Stimulated activated naive CD8-positive, alpha-beta T cell treated with anti-CD3 and anti-CD28 coated beads, Interleukin-15, amount 100 ng/mL, for 72 hours (primary cell): ENCODE data around the gene PSENEN.
"Not testable (repeated sequence)": the region's sequence is repeated elsewhere in the genome, so short reads cannot be mapped to it uniquely, and the experiment has no call there.

Experiments
- ATAC-seq: fragments of 150-1000 bp; cut with Tn5 transposase; 2 replicates; pipeline ENCODE4 v1.10.0; 2021; ENCODE audit warnings: mild to moderate bottlenecking, moderate library complexity
- DNase-seq, 2 donors: peaks; one replicate each; pipeline ENCODE4 v3.0.0; 2021 to 2022
- H3K27ac Mint-ChIP-seq, 2 donors: one replicate each; pipeline ENCODE4 v1.8.0; 2022; ENCODE audit warnings: mild to moderate bottlenecking in 2 of 2, mixed read lengths in 2 of 2, moderate library complexity in 2 of 2
- H3K27me3 Mint-ChIP-seq: one replicate; pipeline ENCODE4 v1.8.0; 2022; ENCODE audit warnings: mixed read lengths
- H3K4me1 Mint-ChIP-seq: one replicate; pipeline ENCODE4 v1.8.0; 2022; ENCODE audit warnings: mild to moderate bottlenecking, mixed read lengths
- H3K4me3 Mint-ChIP-seq, 2 donors: one replicate each; pipeline ENCODE4 v1.8.0; 2022; ENCODE audit warnings: mild to moderate bottlenecking in 2 of 2, mixed read lengths in 2 of 2, moderate library complexity in 1 of 2
- H3K9me3 Mint-ChIP-seq, 2 donors: one replicate each; pipeline ENCODE4 v1.8.0; 2022; ENCODE audit warnings: mixed read lengths in 2 of 2

PSENEN gene

DNA sequence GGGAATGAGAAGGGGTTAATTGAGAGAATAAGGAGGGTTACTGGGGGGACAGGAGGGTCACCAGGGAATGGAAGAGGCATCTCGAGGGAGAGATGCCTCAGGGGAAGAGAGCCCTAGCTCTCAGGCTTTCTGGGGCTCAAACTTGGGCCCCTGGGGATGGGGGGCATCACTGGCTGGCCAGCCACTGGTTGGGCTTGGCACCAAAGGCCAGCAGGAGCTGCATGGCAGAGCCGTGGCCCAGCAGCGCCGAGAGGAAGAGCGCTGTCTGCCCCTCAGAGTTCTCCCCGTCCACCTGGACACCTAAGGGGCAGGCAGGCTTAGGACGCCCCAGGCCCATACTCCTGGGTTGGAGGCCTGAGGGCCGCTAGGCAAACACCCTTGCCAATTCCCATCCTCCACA lies 47.4 kb downstream of the PSENEN start:
- ATAC-seq: no peak
- H3K27ac Mint-ChIP-seq: no peak overlapping the region
- H3K9me3 Mint-ChIP-seq: no peaks in the 10 kb centered on the region

DNA sequence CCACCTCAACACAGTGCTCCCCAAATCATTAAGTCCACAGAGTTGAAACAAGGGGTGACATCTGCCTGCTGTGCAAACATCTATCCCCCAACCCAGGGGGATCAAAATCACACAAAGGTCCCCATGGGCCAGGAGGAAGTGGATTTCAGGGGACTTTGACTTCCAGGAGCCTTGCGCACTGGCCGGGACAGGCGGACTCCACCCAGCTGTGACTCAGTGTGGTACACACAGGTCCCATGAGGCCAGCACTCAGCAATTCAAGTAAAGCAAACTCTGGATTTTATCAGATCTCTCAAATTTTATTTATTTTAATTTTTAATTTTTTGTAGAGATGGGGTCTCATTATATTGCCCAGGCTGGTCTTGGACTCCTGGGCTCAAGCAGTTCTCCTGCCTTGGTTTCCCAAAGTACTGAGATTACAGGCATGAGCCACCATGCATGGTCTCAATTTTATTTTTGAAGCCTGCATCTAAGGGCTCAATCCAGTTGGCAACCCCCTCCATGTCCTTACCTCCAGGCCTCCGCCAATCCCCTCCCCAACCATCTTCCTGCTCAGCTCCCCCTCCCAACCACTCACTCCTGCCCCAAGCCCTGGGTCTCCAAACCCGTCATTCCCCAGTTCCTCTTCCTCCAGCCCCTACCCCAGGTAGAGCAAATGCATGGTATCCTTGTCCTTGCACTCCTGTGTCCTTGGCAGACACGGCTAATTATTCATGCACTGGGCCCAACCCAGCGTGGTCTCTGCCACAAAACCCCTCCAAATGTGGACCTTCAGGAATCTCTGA lies 48.1 kb downstream of the PSENEN start:
- Mint-ChIP-seq H3K9me3 (no peaks in the 10 kb centered on the region), H3K4me1 (peaks cover 13% of the 10 kb centered on the region), H3K27ac (no peak overlapping the region), H3K4me3 (no peak overlapping the region), H3K27me3 (peaks cover 37% of the 10 kb centered on the region)
- ATAC-seq (no peak), DNase-seq (no peak)

More for the DNA sequence above, 47.4 kb downstream of the PSENEN start:
- Mint-ChIP-seq H3K4me1 (peaks cover 13% of the 10 kb centered on the region), H3K27me3 (peaks cover 31% of the 10 kb centered on the region), H3K4me3 (no peak overlapping the region)
- DNase-seq: no peak

DNA sequence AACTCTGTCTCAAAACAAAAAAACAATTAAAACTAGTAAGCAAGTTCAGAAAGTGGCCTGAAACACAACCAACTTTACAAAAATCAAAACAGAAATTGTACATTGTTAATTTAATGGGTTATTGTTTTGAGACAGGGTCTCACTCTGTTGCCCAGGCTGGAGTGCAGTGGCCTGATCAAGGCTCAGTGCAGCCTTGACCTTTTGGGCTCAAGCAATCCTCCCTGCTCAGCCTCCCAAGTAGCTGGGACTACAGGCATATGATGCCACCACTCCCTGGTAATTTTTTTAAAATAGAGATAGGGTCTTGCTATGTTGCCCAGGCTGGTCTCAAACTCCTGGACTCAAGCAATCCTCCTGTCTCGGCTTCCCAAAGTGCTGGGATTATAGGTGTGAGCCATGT lies 50.1 kb downstream of the PSENEN start:
- not testable (repeated sequence) for H3K4me3 Mint-ChIP-seq, DNase-seq, H3K27ac Mint-ChIP-seq, ATAC-seq, H3K9me3 Mint-ChIP-seq
- Mint-ChIP-seq H3K27me3 (peaks cover 50% of the 10 kb centered on the region), H3K4me1 (peaks cover 13% of the 10 kb centered on the region)
